ENCODE data around the gene PET117.
"Not testable (repeated sequence)": the region's sequence is repeated elsewhere in the genome, so short reads cannot be mapped to it uniquely, and the experiment has no call there.

PET117 gene

GRCh38 chr20:18094191-18094590 lies 43.5 kb upstream of the PET117 start:
- Histone ChIP-seq H3K27ac (replicated peaks; ENCODE audit: low read length) (no peak overlapping the region), H3K9me3 (replicated peaks in 1 of 2; ENCODE audit: control insufficient read depth in 2 of 2, insufficient read depth in 1 of 2, low read depth in 1 of 2, low read length in 2 of 2) (no peaks in the 10 kb centered on the region), H3K79me1 (ENCODE audit: low read depth, low read length) (no peaks in the 10 kb centered on the region), H3K14ac (ENCODE audit: low read length) (no peak overlapping the region), H2AK5ac (ENCODE audit: low read depth, low read length) (no peak overlapping the region), H3K4me2 (ENCODE audit: insufficient read depth, low read length, poor library complexity, severe bottlenecking) (no peak overlapping the region), H3K4ac (ENCODE audit: low read length) (no peak overlapping the region), H4K8ac (ENCODE audit: low read depth, low read length) (no peak overlapping the region), H2BK5ac (ENCODE audit: low read length) (no peak overlapping the region), H3K4me3 (ENCODE audit: low read length in 2 of 2) (no peak overlapping the region), H2BK12ac (ENCODE audit: low read length) (no peak overlapping the region), H2BK15ac (ENCODE audit: low read length) (no peak overlapping the region), H3K9ac (ENCODE audit: low read depth, low read length, poor library complexity) (no peak overlapping the region), H3K36me3 (replicated peaks in 1 of 2; ENCODE audit: control insufficient read depth in 2 of 2, insufficient read depth in 2 of 2, low read length in 2 of 2) (no peaks in the 10 kb centered on the region), H3K27me3 (ENCODE audit: control insufficient read depth in 3 of 3, insufficient read depth in 3 of 3, low read depth in 1 of 3, low read length in 3 of 3) (peaks cover 0 to 35% (median 0%) of the 10 kb centered on the region in 3 experiments), H3K23ac (ENCODE audit: low read depth, low read length, poor library complexity) (no peak overlapping the region), H3K18ac (ENCODE audit: low read length) (no peak overlapping the region), H4K91ac (ENCODE audit: low read depth, low read length, poor library complexity) (no peak overlapping the region), H2BK120ac (ENCODE audit: low read depth, low read length) (no peak overlapping the region), H3K4me1 (ENCODE audit: control insufficient read depth in 2 of 2, insufficient read depth in 1 of 2, low read depth in 1 of 2, low read length in 2 of 2) (no peaks in the 10 kb centered on the region), H2AFZ (ENCODE audit: low read length) (no peak overlapping the region)
- no peak for DNase-seq (ENCODE audit: low spot score)
- WGBS, 2 donors (ENCODE audit: extremely low coverage in 2 of 2, insufficient read length in 2 of 2, insufficient replicate concordance in 1 of 2): no CpG with 5 or more reads among the region's 5 CpGs

GRCh38 chr20:18100569-18100968 lies 37.1 kb upstream of the PET117 start:
- not testable (repeated sequence) for H3K27ac ChIP-seq (replicated peaks; ENCODE audit: low read length); H4K91ac ChIP-seq (ENCODE audit: low read depth, low read length, poor library complexity); H3K9ac ChIP-seq (ENCODE audit: low read depth, low read length, poor library complexity); DNase-seq (ENCODE audit: low spot score); H3K4me3 ChIP-seq (ENCODE audit: low read length in 2 of 2); H3K9me3 ChIP-seq (replicated peaks in 1 of 2; ENCODE audit: control insufficient read depth in 2 of 2, insufficient read depth in 1 of 2, low read depth in 1 of 2, low read length in 2 of 2); H4K8ac ChIP-seq (ENCODE audit: low read depth, low read length); H3K79me1 ChIP-seq (ENCODE audit: low read depth, low read length); H3K4me1 ChIP-seq (ENCODE audit: control insufficient read depth in 2 of 2, insufficient read depth in 1 of 2, low read depth in 1 of 2, low read length in 2 of 2); H2BK15ac ChIP-seq (ENCODE audit: low read length); H3K36me3 ChIP-seq (replicated peaks in 1 of 2; ENCODE audit: control insufficient read depth in 2 of 2, insufficient read depth in 2 of 2, low read length in 2 of 2); H3K4me2 ChIP-seq (ENCODE audit: insufficient read depth, low read length, poor library complexity, severe bottlenecking); H3K14ac ChIP-seq (ENCODE audit: low read length); H3K23ac ChIP-seq (ENCODE audit: low read depth, low read length, poor library complexity); H2BK12ac ChIP-seq (ENCODE audit: low read length); H2AK5ac ChIP-seq (ENCODE audit: low read depth, low read length); H2BK5ac ChIP-seq (ENCODE audit: low read length); H3K18ac ChIP-seq (ENCODE audit: low read length); H2AFZ ChIP-seq (ENCODE audit: low read length); H3K4ac ChIP-seq (ENCODE audit: low read length); H2BK120ac ChIP-seq (ENCODE audit: low read depth, low read length)
- peaks cover 0 to 31% (median 0%) of the 10 kb centered on the region in 3 experiments for H3K27me3 ChIP-seq (ENCODE audit: control insufficient read depth in 3 of 3, insufficient read depth in 3 of 3, low read depth in 1 of 3, low read length in 3 of 3)
- no CpG with 5 or more reads among the region's 11 CpGs for WGBS, 2 donors (ENCODE audit: extremely low coverage in 2 of 2, insufficient read length in 2 of 2, insufficient replicate concordance in 1 of 2)

- Histone ChIP-seq H2BK120ac (ENCODE audit: low read depth, low read length) (no peak overlapping the region), H2AK5ac (ENCODE audit: low read depth, low read length) (no peak overlapping the region), H3K9me3 (replicated peaks in 1 of 2; ENCODE audit: control insufficient read depth in 2 of 2, insufficient read depth in 1 of 2, low read depth in 1 of 2, low read length in 2 of 2) (no peaks in the 10 kb centered on the region), H3K14ac (ENCODE audit: low read length) (no peak overlapping the region), H2BK12ac (ENCODE audit: low read length) (no peak overlapping the region), H2BK5ac (ENCODE audit: low read length) (no peak overlapping the region), H4K91ac (ENCODE audit: low read depth, low read length, poor library complexity) (no peak overlapping the region), H3K27ac (replicated peaks; ENCODE audit: low read length) (no peak overlapping the region), H3K27me3 (ENCODE audit: control insufficient read depth in 3 of 3, insufficient read depth in 3 of 3, low read depth in 1 of 3, low read length in 3 of 3) (peaks cover 0 to 31% (median 0%) of the 10 kb centered on the region in 3 experiments), H3K4me2 (ENCODE audit: insufficient read depth, low read length, poor library complexity, severe bottlenecking) (no peak overlapping the region), H3K23ac (ENCODE audit: low read depth, low read length, poor library complexity) (no peak overlapping the region), H3K36me3 (replicated peaks in 1 of 2; ENCODE audit: control insufficient read depth in 2 of 2, insufficient read depth in 2 of 2, low read length in 2 of 2) (no peaks in the 10 kb centered on the region), H3K79me1 (ENCODE audit: low read depth, low read length) (no peaks in the 10 kb centered on the region), H3K18ac (ENCODE audit: low read length) (no peak overlapping the region), H3K4me1 (ENCODE audit: control insufficient read depth in 2 of 2, insufficient read depth in 1 of 2, low read depth in 1 of 2, low read length in 2 of 2) (peaks cover 0 to 4% of the 10 kb centered on the region in 2 donors), H3K4ac (ENCODE audit: low read length) (no peak overlapping the region), H3K9ac (ENCODE audit: low read depth, low read length, poor library complexity) (no peak overlapping the region), H3K4me3 (ENCODE audit: low read length in 2 of 2) (no peak overlapping the region), H2AFZ (ENCODE audit: low read length) (no peak overlapping the region), H4K8ac (ENCODE audit: low read depth, low read length) (no peak overlapping the region), H2BK15ac (ENCODE audit: low read length) (no peak overlapping the region)
- WGBS, 2 donors (ENCODE audit: extremely low coverage in 2 of 2, insufficient read length in 2 of 2, insufficient replicate concordance in 1 of 2): no CpG with 5 or more reads among the region's 7 CpGs
- DNase-seq (ENCODE audit: low spot score): no peak
Measured at GRCh38 chr20:18101125-18101810, 36.4 kb upstream of the PET117 start.

GRCh38 chr20:18103497-18103896 lies 34.2 kb upstream of the PET117 start:
- no peak overlapping the region for H2BK15ac ChIP-seq (ENCODE audit: low read length)
- H3K4ac ChIP-seq (ENCODE audit: low read length): no peak overlapping the region
- H3K4me3 ChIP-seq (ENCODE audit: low read length in 2 of 2): no peak overlapping the region
- H2BK5ac ChIP-seq (ENCODE audit: low read length): no peak overlapping the region
- H4K8ac ChIP-seq (ENCODE audit: low read depth, low read length): no peak overlapping the region
- H3K23ac ChIP-seq (ENCODE audit: low read depth, low read length, poor library complexity): no peak overlapping the region
- no peak overlapping the region for H3K14ac ChIP-seq (ENCODE audit: low read length)
- H3K9ac ChIP-seq (ENCODE audit: low read depth, low read length, poor library complexity): no peak overlapping the region
- H2AK5ac ChIP-seq (ENCODE audit: low read depth, low read length): no peak overlapping the region
- H3K27me3 ChIP-seq (ENCODE audit: control insufficient read depth in 3 of 3, insufficient read depth in 3 of 3, low read depth in 1 of 3, low read length in 3 of 3): peaks cover 0 to 34% (median 0%) of the 10 kb centered on the region in 3 experiments
- peaks cover 0 to 4% of the 10 kb centered on the region in 2 donors for H3K4me1 ChIP-seq (ENCODE audit: control insufficient read depth in 2 of 2, insufficient read depth in 1 of 2, low read depth in 1 of 2, low read length in 2 of 2)
- no peak overlapping the region for H3K4me2 ChIP-seq (ENCODE audit: insufficient read depth, low read length, poor library complexity, severe bottlenecking)
- H2BK12ac ChIP-seq (ENCODE audit: low read length): no peak overlapping the region
- H3K18ac ChIP-seq (ENCODE audit: low read length): no peak overlapping the region
- no peak overlapping the region for H4K91ac ChIP-seq (ENCODE audit: low read depth, low read length, poor library complexity)
- H3K79me1 ChIP-seq (ENCODE audit: low read depth, low read length): no peaks in the 10 kb centered on the region
- H3K9me3 ChIP-seq (replicated peaks in 1 of 2; ENCODE audit: control insufficient read depth in 2 of 2, insufficient read depth in 1 of 2, low read depth in 1 of 2, low read length in 2 of 2): no peaks in the 10 kb centered on the region
- no peak overlapping the region for H2AFZ ChIP-seq (ENCODE audit: low read length)
- H3K27ac ChIP-seq (replicated peaks; ENCODE audit: low read length): no peak overlapping the region
- DNase-seq (ENCODE audit: low spot score): no peak
- no CpG with 5 or more reads among the region's 1 CpG for WGBS, 2 donors (ENCODE audit: extremely low coverage in 2 of 2, insufficient read length in 2 of 2, insufficient replicate concordance in 1 of 2)
- H3K36me3 ChIP-seq (replicated peaks in 1 of 2; ENCODE audit: control insufficient read depth in 2 of 2, insufficient read depth in 2 of 2, low read length in 2 of 2): no peaks in the 10 kb centered on the region
- H2BK120ac ChIP-seq (ENCODE audit: low read depth, low read length): no peak overlapping the region

Data from neuronal stem cell (in vitro differentiated cells).